H9 (cell line): ENCODE measurements around the gene OIT3. TPM values are rescaled to one million over a fixed set of nuclear protein-coding genes. Genes with fewer than 3 reads are reported as not detected.

ENCODE experiments used
- DNase-seq: peaks from one replicate; pipeline ENCODE4 v3.0.0-alpha.2; 2017
- H2AFZ ChIP-seq: one replicate; pipeline ENCODE4 v1.6.1; 2013; ENCODE audit warnings: mild to moderate bottlenecking, low read length, control low read depth, moderate library complexity
- H2AK5ac ChIP-seq: 2 replicates; pipeline ENCODE4 v1.6.1; 2013; ENCODE audit warnings: low read length, control low read depth, mixed read lengths; ENCODE audit not compliant: insufficient read length
- H2BK120ac ChIP-seq: one replicate; pipeline ENCODE4 v1.6.1; 2013; ENCODE audit warnings: low read depth, mild to moderate bottlenecking, low read length, control low read depth, inconsistent platforms; ENCODE audit not compliant: poor library complexity, severe bottlenecking
- H2BK12ac ChIP-seq: 2 replicates; pipeline ENCODE4 v1.6.1; 2013; ENCODE audit warnings: low read length, control low read depth, mixed read lengths, low read depth; ENCODE audit not compliant: insufficient read length
- H2BK15ac ChIP-seq: 2 replicates; pipeline ENCODE4 v1.6.1; 2013; ENCODE audit warnings: low read depth, low read length, control low read depth
- H2BK20ac ChIP-seq: one replicate; pipeline ENCODE4 v1.6.1; 2013; ENCODE audit warnings: low read depth, mild to moderate bottlenecking, low read length, control low read depth, inconsistent platforms; ENCODE audit not compliant: poor library complexity, severe bottlenecking
- H2BK5ac ChIP-seq: 2 replicates; pipeline ENCODE4 v1.6.1; 2013; ENCODE audit warnings: low read length, control low read depth, mixed read lengths; ENCODE audit not compliant: insufficient read length
- H3K14ac ChIP-seq: 2 replicates; pipeline ENCODE4 v1.6.1; 2013; ENCODE audit warnings: low read length, control low read depth; ENCODE audit not compliant: insufficient read depth
- H3K18ac ChIP-seq: 2 replicates; pipeline ENCODE4 v1.6.1; 2013; ENCODE audit warnings: low read depth, mild to moderate bottlenecking, mixed read lengths, low read length, control low read depth; ENCODE audit not compliant: insufficient read length
- H3K23ac ChIP-seq: 2 replicates; pipeline ENCODE4 v1.6.1; 2013; ENCODE audit warnings: low read length, control low read depth, mixed read lengths, low read depth; ENCODE audit not compliant: insufficient read length
- H3K23me2 ChIP-seq: 2 replicates; pipeline ENCODE4 v1.6.1; 2013; ENCODE audit warnings: low read depth, mild to moderate bottlenecking, mixed read lengths, low read length, control low read depth; ENCODE audit not compliant: insufficient read length, poor library complexity, severe bottlenecking
- H3K27ac ChIP-seq: 2 replicates; pipeline ENCODE4 v1.5.1; 2013; ENCODE audit warnings: low read length, control low read depth, mixed read lengths, low read depth; ENCODE audit not compliant: insufficient read length
- H3K27me3 ChIP-seq: 2 replicates; pipeline ENCODE4 v1.6.1; 2013; ENCODE audit warnings: low read length, control low read depth, inconsistent platforms; ENCODE audit not compliant: insufficient read depth
- H3K4ac ChIP-seq: 2 replicates; pipeline ENCODE4 v1.6.1; 2013; ENCODE audit warnings: low read depth, mild to moderate bottlenecking, control low read depth, inconsistent platforms, low read length, moderate library complexity
- H3K4me1 ChIP-seq: 2 replicates; pipeline ENCODE4 v1.6.1; 2013; ENCODE audit warnings: low read length, control low read depth, inconsistent platforms; ENCODE audit not compliant: insufficient read depth
- H3K4me2 ChIP-seq: 2 replicates; pipeline ENCODE4 v1.6.1; 2013; ENCODE audit warnings: low read length, control low read depth, mixed read lengths; ENCODE audit not compliant: insufficient read length, insufficient read depth
- H3K56ac ChIP-seq: 2 replicates; pipeline ENCODE4 v1.6.1; 2013; ENCODE audit warnings: low read depth, mild to moderate bottlenecking, mixed read lengths, low read length, control low read depth; ENCODE audit not compliant: insufficient read length
- H3K79me1 ChIP-seq: 2 replicates; pipeline ENCODE4 v1.6.1; 2013; ENCODE audit warnings: low read depth, mild to moderate bottlenecking, moderate library complexity, low read length, control low read depth, inconsistent platforms; ENCODE audit not compliant: insufficient read depth, poor library complexity, severe bottlenecking
- H3K79me2 ChIP-seq: 2 replicates; pipeline ENCODE4 v1.6.1; 2013; ENCODE audit warnings: low read length, control low read depth, inconsistent platforms; ENCODE audit not compliant: insufficient read depth
- H3K9ac ChIP-seq: 2 replicates; pipeline ENCODE4 v1.6.1; 2013; ENCODE audit warnings: low read length, control low read depth, mixed read lengths; ENCODE audit not compliant: insufficient read length; ENCODE audit errors: extremely low read depth
- H3K9me3 ChIP-seq: one replicate; pipeline ENCODE4 v1.6.1; 2013; ENCODE audit warnings: low read depth, low read length, inconsistent platforms; ENCODE audit not compliant: control insufficient read depth
- H3T11ph ChIP-seq: one replicate; pipeline ENCODE4 v1.6.1; 2013; ENCODE audit warnings: mild to moderate bottlenecking, low read length, control low read depth, inconsistent platforms
- H4K20me1 ChIP-seq: one replicate; pipeline ENCODE4 v1.6.1; 2013; ENCODE audit not compliant: control insufficient read depth, insufficient read length, insufficient read depth
- H4K5ac ChIP-seq: 2 replicates; pipeline ENCODE4 v1.6.1; 2013; ENCODE audit warnings: low read depth, mild to moderate bottlenecking, mixed read lengths, low read length, control low read depth; ENCODE audit not compliant: insufficient read length
- H4K8ac ChIP-seq: replicated peaks from 2 replicates; pipeline ENCODE4 v1.6.1; 2013; ENCODE audit warnings: low read length, control low read depth, mixed read lengths, low read depth; ENCODE audit not compliant: insufficient read length
- H4K91ac ChIP-seq: 2 replicates; pipeline ENCODE4 v1.6.1; 2013; ENCODE audit warnings: low read depth, mild to moderate bottlenecking, moderate library complexity, mixed read lengths, low read length, control low read depth; ENCODE audit not compliant: insufficient read length
- H3K27ac Mint-ChIP-seq, 3 experiments: 2 replicates in 2 of 3; 3 replicates in 1 of 3; pipeline ENCODE4 v1.8.0; 2020 to 2021; ENCODE audit warnings: mixed read lengths in 3 of 3, mild to moderate bottlenecking in 1 of 3, moderate library complexity in 1 of 3
- H3K27me3 Mint-ChIP-seq: 2 replicates; pipeline ENCODE4 v1.8.0; 2021; ENCODE audit warnings: low read depth, mild to moderate bottlenecking, moderate library complexity, mixed read lengths
- H3K36me3 Mint-ChIP-seq, 3 experiments: 2 replicates in 2 of 3; 3 replicates in 1 of 3; pipeline ENCODE4 v1.8.0; 2020 to 2021; ENCODE audit warnings: low read depth in 3 of 3, mixed read lengths in 3 of 3; ENCODE audit not compliant: insufficient read depth in 1 of 3
- H3K4me1 Mint-ChIP-seq, 2 experiments: 2 replicates each; pipeline ENCODE4 v1.8.0; 2020; ENCODE audit warnings: mixed read lengths in 2 of 2
- H3K4me3 Mint-ChIP-seq, 2 experiments: 2 replicates in 1 of 2; 3 replicates in 1 of 2; pipeline ENCODE4 v1.8.0; 2020 to 2021; ENCODE audit warnings: mild to moderate bottlenecking in 2 of 2, mixed read lengths in 2 of 2, moderate library complexity in 1 of 2
- H3K9me3 Mint-ChIP-seq, 2 experiments: 2 replicates in 1 of 2; 3 replicates in 1 of 2; pipeline ENCODE4 v1.8.0; 2020; ENCODE audit warnings: mild to moderate bottlenecking in 2 of 2, mixed read lengths in 2 of 2, moderate library complexity in 1 of 2
- WGBS: extraction: QIAGEN DNeasy Blood & Tissue Kit; methylation state at CpG from one replicate; pipeline ENCODE4 v1.1.7; 2013; ENCODE audit warnings: missing lambda C conversion rate, low lambda C conversion rate, mixed read lengths; ENCODE audit not compliant: insufficient read length; ENCODE audit errors: extremely low coverage; 5-methylcytosine and 5-hydroxymethylcytosine counted together
- total RNA-seq: library from RNA; stranded (reverse); gene quantifications from 2 replicates; pipeline ENCODE4 v1.2.1, GENCODE V29; 2021
- TF ChIP-seq, protein P1 (sequence below): fragments of 200-600 bp; sonication (generic); conservative IDR thresholded peaks from 3 replicates; pipeline ENCODE4 v1.8.0; 2021; ENCODE audit warnings: antibody characterized with exemption, mild to moderate bottlenecking

OIT3 gene
- total RNA-seq, 1 experiment from 2014 or later = not detected

DNA sequence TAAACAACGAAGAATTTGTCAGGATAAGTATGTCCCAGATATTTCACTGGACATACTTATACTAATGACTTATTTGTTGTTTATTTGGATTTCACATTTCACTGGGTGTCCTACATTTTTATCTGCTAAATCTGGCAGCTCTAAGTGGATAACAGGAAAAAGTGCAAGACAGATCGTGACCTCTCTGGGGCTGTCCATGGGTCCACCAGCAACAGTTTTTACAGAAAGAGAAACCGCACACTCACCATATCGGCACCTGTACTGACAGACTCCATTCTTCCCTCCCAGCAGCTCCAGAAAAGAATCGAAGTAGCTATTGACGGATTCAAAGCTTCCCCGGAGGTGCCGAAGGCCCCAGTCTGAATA lies 60.7 kb downstream of the OIT3 start:
- no peak overlapping the region; the same call in 1 of the 2 replicates for H3K14ac ChIP-seq
- WGBS = no CpG with 5 or more reads among the region's 8 CpGs
- no peak overlapping the region for H2AFZ ChIP-seq
- no peak overlapping the region for H3K56ac ChIP-seq
- Mint-ChIP-seq H3K4me3 (no peak overlapping the region), H3K9me3 (no peaks in the 10 kb centered on the region), H3K27ac (peak overlapping the region in 2 of 3 experiments; percentile 28 to 56; a peak in 2 of 7 replicates), H3K36me3 (no peaks in the 10 kb centered on the region), H3K27me3 (no peaks in the 10 kb centered on the region; the same call in 1 of the 2 replicates), H3K4me1 (peaks cover 31 to 34% of the 10 kb centered on the region in 2 experiments)
- no peak overlapping the region for H2BK5ac ChIP-seq
- no peak overlapping the region for H3T11ph ChIP-seq
- H3K27me3 ChIP-seq = no peaks in the 10 kb centered on the region; the same call in 1 of the 2 replicates
- no peak overlapping the region for H2BK20ac ChIP-seq
- H3K23me2 ChIP-seq = no peaks in the 10 kb centered on the region
- no peak overlapping the region for H4K91ac ChIP-seq
- H3K9me3 ChIP-seq = no peaks in the 10 kb centered on the region
- no peaks in the 10 kb centered on the region for H3K79me2 ChIP-seq
- no peak overlapping the region for H2AK5ac ChIP-seq
- no peaks in the 10 kb centered on the region; the same call in 1 of the 2 replicates for H3K4me1 ChIP-seq
- H3K4ac ChIP-seq = no peak overlapping the region
- no peak overlapping the region for H3K4me2 ChIP-seq
- DNase-seq = no peak
- H4K5ac ChIP-seq = no peak overlapping the region
- no peak overlapping the region for H3K23ac ChIP-seq
- no peak overlapping the region for H2BK12ac ChIP-seq
- no peak overlapping the region for H3K27ac ChIP-seq
- H3K79me1 ChIP-seq = no peaks in the 10 kb centered on the region
- no peaks in the 10 kb centered on the region for H4K20me1 ChIP-seq
- H4K8ac ChIP-seq = no peak overlapping the region
- no peak overlapping the region for H2BK15ac ChIP-seq
- no peak overlapping the region for H2BK120ac ChIP-seq
- TF ChIP-seq, protein P1, sequence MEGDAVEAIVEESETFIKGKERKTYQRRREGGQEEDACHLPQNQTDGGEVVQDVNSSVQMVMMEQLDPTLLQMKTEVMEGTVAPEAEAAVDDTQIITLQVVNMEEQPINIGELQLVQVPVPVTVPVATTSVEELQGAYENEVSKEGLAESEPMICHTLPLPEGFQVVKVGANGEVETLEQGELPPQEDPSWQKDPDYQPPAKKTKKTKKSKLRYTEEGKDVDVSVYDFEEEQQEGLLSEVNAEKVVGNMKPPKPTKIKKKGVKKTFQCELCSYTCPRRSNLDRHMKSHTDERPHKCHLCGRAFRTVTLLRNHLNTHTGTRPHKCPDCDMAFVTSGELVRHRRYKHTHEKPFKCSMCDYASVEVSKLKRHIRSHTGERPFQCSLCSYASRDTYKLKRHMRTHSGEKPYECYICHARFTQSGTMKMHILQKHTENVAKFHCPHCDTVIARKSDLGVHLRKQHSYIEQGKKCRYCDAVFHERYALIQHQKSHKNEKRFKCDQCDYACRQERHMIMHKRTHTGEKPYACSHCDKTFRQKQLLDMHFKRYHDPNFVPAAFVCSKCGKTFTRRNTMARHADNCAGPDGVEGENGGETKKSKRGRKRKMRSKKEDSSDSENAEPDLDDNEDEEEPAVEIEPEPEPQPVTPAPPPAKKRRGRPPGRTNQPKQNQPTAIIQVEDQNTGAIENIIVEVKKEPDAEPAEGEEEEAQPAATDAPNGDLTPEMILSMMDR = no peak
- no peak overlapping the region for H3K18ac ChIP-seq
- H3K9ac ChIP-seq = no peak overlapping the region
